Gastrocnemius medialis (tissue), 4 donors: ENCODE measurements around the gene OR2T5.

Source experiments
- POLR2A ChIP-seq, 2 donors: fragments of 450-650 bp; IDR thresholded peaks; one replicate each; pipeline ENCODE4 v1.6.1; 2017; ENCODE audit warnings: antibody characterized with exemption in 2 of 2, mild to moderate bottlenecking in 2 of 2, moderate library complexity in 2 of 2
- TF ChIP-seq, protein P1 (sequence below), 5 experiments: fragments of 450-650 bp in 3 of 5; fragments of 200-600 bp in 2 of 5; sonication (generic) in 2 of 5; IDR thresholded peaks in 4 of 5; conservative IDR thresholded peaks in 1 of 5; 1 replicate in 4 of 5; 2 replicates in 1 of 5; pipeline ENCODE4 v1.5.1; 2016 to 2019; ENCODE audit warnings: antibody characterized with exemption in 5 of 5, mild to moderate bottlenecking in 3 of 5, moderate library complexity in 3 of 5

DNA sequence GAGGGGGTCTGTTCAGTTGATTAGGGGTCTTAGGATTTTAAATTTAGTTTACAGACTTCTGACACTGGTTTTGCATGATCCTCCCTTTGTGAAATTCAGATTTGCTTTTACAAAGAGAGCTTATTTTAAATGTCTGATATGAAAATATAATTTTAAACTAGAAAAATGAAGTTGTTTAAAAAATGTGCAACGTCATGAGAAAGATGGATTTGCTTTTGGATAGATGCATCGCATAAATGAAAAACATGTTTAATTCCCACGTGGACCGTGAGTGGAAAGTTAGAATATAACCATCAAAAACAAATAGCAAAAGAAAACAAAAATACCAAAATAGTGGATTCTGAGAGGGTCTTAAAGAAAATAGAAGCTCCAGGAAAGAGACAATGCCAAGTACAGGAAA, 17.2 kb upstream of the OR2T5 start:
- TF ChIP-seq, protein P1, sequence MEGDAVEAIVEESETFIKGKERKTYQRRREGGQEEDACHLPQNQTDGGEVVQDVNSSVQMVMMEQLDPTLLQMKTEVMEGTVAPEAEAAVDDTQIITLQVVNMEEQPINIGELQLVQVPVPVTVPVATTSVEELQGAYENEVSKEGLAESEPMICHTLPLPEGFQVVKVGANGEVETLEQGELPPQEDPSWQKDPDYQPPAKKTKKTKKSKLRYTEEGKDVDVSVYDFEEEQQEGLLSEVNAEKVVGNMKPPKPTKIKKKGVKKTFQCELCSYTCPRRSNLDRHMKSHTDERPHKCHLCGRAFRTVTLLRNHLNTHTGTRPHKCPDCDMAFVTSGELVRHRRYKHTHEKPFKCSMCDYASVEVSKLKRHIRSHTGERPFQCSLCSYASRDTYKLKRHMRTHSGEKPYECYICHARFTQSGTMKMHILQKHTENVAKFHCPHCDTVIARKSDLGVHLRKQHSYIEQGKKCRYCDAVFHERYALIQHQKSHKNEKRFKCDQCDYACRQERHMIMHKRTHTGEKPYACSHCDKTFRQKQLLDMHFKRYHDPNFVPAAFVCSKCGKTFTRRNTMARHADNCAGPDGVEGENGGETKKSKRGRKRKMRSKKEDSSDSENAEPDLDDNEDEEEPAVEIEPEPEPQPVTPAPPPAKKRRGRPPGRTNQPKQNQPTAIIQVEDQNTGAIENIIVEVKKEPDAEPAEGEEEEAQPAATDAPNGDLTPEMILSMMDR (IDR thresholded peaks at IDR 0.05 in 4 of 5, conservative IDR thresholded peaks at IDR 0.05 in 1 of 5), result no peak
- no peak for TF ChIP-seq POLR2A (IDR thresholded peaks at IDR 0.05)
